ENCODE results near the gene DACH1.

- no peak for TF ChIP-seq ZNF253 (CRISPR knock-in tag; conservative IDR thresholded peaks at IDR 0.05)
- no peak for TF ChIP-seq FOXK2 (conservative IDR thresholded peaks at IDR 0.05 in 1 of 2, IDR thresholded peaks at IDR 0.05 in 1 of 2; ENCODE audit: low read depth in 2 of 2)
- no peak for TF ChIP-seq ZBTB7A (IDR thresholded peaks at IDR 0.05; ENCODE audit: borderline replicate concordance, control insufficient read depth, low read depth, low read length)
- TF ChIP-seq, protein P1, sequence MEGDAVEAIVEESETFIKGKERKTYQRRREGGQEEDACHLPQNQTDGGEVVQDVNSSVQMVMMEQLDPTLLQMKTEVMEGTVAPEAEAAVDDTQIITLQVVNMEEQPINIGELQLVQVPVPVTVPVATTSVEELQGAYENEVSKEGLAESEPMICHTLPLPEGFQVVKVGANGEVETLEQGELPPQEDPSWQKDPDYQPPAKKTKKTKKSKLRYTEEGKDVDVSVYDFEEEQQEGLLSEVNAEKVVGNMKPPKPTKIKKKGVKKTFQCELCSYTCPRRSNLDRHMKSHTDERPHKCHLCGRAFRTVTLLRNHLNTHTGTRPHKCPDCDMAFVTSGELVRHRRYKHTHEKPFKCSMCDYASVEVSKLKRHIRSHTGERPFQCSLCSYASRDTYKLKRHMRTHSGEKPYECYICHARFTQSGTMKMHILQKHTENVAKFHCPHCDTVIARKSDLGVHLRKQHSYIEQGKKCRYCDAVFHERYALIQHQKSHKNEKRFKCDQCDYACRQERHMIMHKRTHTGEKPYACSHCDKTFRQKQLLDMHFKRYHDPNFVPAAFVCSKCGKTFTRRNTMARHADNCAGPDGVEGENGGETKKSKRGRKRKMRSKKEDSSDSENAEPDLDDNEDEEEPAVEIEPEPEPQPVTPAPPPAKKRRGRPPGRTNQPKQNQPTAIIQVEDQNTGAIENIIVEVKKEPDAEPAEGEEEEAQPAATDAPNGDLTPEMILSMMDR (IDR thresholded peaks at IDR 0.05 in 2 of 3, conservative IDR thresholded peaks at IDR 0.05 in 1 of 3; ENCODE audit: insufficient read depth in 2 of 3, low read depth in 1 of 3, low read length in 3 of 3): no peak
- TF ChIP-seq, protein P2, sequence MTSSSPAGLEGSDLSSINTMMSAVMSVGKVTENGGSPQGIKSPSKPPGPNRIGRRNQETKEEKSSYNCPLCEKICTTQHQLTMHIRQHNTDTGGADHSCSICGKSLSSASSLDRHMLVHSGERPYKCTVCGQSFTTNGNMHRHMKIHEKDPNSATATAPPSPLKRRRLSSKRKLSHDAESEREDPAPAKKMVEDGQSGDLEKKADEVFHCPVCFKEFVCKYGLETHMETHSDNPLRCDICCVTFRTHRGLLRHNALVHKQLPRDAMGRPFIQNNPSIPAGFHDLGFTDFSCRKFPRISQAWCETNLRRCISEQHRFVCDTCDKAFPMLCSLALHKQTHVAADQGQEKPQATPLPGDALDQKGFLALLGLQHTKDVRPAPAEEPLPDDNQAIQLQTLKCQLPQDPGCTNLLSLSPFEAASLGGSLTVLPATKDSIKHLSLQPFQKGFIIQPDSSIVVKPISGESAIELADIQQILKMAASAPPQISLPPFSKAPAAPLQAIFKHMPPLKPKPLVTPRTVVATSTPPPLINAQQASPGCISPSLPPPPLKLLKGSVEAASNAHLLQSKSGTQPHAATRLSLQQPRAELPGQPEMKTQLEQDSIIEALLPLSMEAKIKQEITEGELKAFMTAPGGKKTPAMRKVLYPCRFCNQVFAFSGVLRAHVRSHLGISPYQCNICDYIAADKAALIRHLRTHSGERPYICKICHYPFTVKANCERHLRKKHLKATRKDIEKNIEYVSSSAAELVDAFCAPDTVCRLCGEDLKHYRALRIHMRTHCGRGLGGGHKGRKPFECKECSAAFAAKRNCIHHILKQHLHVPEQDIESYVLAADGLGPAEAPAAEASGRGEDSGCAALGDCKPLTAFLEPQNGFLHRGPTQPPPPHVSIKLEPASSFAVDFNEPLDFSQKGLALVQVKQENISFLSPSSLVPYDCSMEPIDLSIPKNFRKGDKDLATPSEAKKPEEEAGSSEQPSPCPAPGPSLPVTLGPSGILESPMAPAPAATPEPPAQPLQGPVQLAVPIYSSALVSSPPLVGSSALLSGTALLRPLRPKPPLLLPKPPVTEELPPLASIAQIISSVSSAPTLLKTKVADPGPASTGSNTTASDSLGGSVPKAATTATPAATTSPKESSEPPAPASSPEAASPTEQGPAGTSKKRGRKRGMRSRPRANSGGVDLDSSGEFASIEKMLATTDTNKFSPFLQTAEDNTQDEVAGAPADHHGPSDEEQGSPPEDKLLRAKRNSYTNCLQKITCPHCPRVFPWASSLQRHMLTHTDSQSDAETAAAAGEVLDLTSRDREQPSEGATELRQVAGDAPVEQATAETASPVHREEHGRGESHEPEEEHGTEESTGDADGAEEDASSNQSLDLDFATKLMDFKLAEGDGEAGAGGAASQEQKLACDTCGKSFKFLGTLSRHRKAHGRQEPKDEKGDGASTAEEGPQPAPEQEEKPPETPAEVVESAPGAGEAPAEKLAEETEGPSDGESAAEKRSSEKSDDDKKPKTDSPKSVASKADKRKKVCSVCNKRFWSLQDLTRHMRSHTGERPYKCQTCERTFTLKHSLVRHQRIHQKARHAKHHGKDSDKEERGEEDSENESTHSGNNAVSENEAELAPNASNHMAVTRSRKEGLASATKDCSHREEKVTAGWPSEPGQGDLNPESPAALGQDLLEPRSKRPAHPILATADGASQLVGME (CRISPR knock-in tag; IDR thresholded peaks at IDR 0.05): no peak
- TF ChIP-seq, protein P3, sequence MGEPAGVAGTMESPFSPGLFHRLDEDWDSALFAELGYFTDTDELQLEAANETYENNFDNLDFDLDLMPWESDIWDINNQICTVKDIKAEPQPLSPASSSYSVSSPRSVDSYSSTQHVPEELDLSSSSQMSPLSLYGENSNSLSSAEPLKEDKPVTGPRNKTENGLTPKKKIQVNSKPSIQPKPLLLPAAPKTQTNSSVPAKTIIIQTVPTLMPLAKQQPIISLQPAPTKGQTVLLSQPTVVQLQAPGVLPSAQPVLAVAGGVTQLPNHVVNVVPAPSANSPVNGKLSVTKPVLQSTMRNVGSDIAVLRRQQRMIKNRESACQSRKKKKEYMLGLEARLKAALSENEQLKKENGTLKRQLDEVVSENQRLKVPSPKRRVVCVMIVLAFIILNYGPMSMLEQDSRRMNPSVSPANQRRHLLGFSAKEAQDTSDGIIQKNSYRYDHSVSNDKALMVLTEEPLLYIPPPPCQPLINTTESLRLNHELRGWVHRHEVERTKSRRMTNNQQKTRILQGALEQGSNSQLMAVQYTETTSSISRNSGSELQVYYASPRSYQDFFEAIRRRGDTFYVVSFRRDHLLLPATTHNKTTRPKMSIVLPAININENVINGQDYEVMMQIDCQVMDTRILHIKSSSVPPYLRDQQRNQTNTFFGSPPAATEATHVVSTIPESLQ (CRISPR knock-in tag; IDR thresholded peaks at IDR 0.05): no peak
- TF ChIP-seq SREBF2 (CRISPR knock-in tag; IDR thresholded peaks at IDR 0.05): no peak
- no peak for TF ChIP-seq PBX2 (CRISPR knock-in tag; IDR thresholded peaks at IDR 0.05; ENCODE audit: low read depth)
- no peak for TF ChIP-seq PBX2 (tag; conservative IDR thresholded peaks at IDR 0.05; ENCODE audit: low read depth)
Measured at GRCh38 chr13:71873418-71874247, 6.6 kb upstream of the DACH1 start.

All from K562 (cell line).